ENCODE data around the gene RAB36. TPM values are rescaled to one million over a fixed set of nuclear protein-coding genes. Genes with fewer than 3 reads are reported as not detected.

Gene RAB36
- total RNA-seq, 2 experiments from 2014 or later, result 0.20 to 0.22 TPM

GRCh38 chr22:23145878-23146470 is 697 bp downstream of the RAB36 start:
- intact Hi-C loops (cut with micrococcal nuclease), result no loop called here
- ChIA-PET CTCF (interaction anchor here (1.0 to 2.8 kb wide), 7 partner anchors 17 to 189 kb away, joined by 3 to 14 read pairs (median 6); no protein-coding TSS in a partner anchor), POLR2A (no interaction called here)
- Mint-ChIP-seq H3K4me3 (no peak overlapping the region), H3K27ac (no peak overlapping the region), H3K9me3 (no peaks in the 10 kb centered on the region), H3K36me3 (ENCODE audit: low read depth) (no peaks in the 10 kb centered on the region), H3K4me1 (ENCODE audit: low read depth) (peaks cover 36% of the 10 kb centered on the region), H3K27me3 (no peaks in the 10 kb centered on the region)
- ATAC-seq (no peak), DNase-seq (no peak)
- no peak for TF ChIP-seq CTCF (IDR thresholded peaks at IDR 0.05)

GRCh38 chr22:23146478-23147205 is 1.4 kb downstream of the RAB36 start:
- ChIA-PET CTCF (interaction anchor here (0.7 to 1.6 kb wide), 5 partner anchors 9 to 186 kb away, joined by 3 to 6 read pairs (median 3); no protein-coding TSS in a partner anchor), POLR2A (no interaction called here)
- Mint-ChIP-seq H3K27ac (no peak overlapping the region), H3K4me1 (ENCODE audit: low read depth) (peaks cover 30% of the 10 kb centered on the region), H3K9me3 (no peaks in the 10 kb centered on the region), H3K27me3 (no peaks in the 10 kb centered on the region), H3K36me3 (ENCODE audit: low read depth) (no peaks in the 10 kb centered on the region), H3K4me3 (no peak overlapping the region)
- no peak for TF ChIP-seq CTCF (IDR thresholded peaks at IDR 0.05)
- DNase-seq (no peak), ATAC-seq (no peak)
- intact Hi-C loops (cut with micrococcal nuclease), result no loop called here

- H3K4me1 Mint-ChIP-seq (ENCODE audit: low read depth), result peaks cover 23% of the 10 kb centered on the region
- ATAC-seq (no peak), DNase-seq (no peak)
- intact Hi-C loops (cut with micrococcal nuclease), result no loop called here
- H3K36me3 Mint-ChIP-seq (ENCODE audit: low read depth), result no peaks in the 10 kb centered on the region
- H3K4me3 Mint-ChIP-seq, result no peak overlapping the region
- POLR2A ChIA-PET, result no interaction called here
- no peaks in the 10 kb centered on the region for H3K9me3 Mint-ChIP-seq
- no peak for TF ChIP-seq CTCF (IDR thresholded peaks at IDR 0.05)
- H3K27me3 Mint-ChIP-seq, result no peaks in the 10 kb centered on the region
- H3K27ac Mint-ChIP-seq, result no peak overlapping the region
- CTCF ChIA-PET, result interaction anchor here (2.6 kb wide), 1 partner anchor 134 kb away, joined by 10 read pairs; no protein-coding TSS in a partner anchor
Observed at GRCh38 chr22:23147617-23148387, 2.5 kb downstream of the RAB36 start.

- Mint-ChIP-seq H3K9me3 (no peaks in the 10 kb centered on the region), H3K4me1 (ENCODE audit: low read depth) (peaks cover 17% of the 10 kb centered on the region), H3K36me3 (ENCODE audit: low read depth) (no peaks in the 10 kb centered on the region), H3K27me3 (no peaks in the 10 kb centered on the region), H3K27ac (no peak overlapping the region), H3K4me3 (no peak overlapping the region)
- intact Hi-C loops (cut with micrococcal nuclease), result no loop called here
- DNase-seq, result no peak
- POLR2A ChIA-PET, result no interaction called here
- CTCF ChIA-PET, result interaction anchor here (1.1 to 2.6 kb wide), 2 partner anchors 29 to 132 kb away, joined by 3 to 10 read pairs; no protein-coding TSS in a partner anchor
- TF ChIP-seq CTCF (IDR thresholded peaks at IDR 0.05), result no peak
- no peak for ATAC-seq
Observed at GRCh38 chr22:23149743-23150238, 4.5 kb downstream of the RAB36 start.

All from activated CD8-positive, alpha-beta T cell treated with anti-CD3 and anti-CD28 coated beads for 36 hours (primary cell).